GM18526 (cell line): ENCODE data around the gene DGCR8.

Experiments used
- POLR2A ChIP-seq: IDR thresholded peaks from 3 replicates; pipeline ENCODE4 v1.6.1; 2011; ENCODE audit not compliant: insufficient read length; ENCODE audit errors: extremely low read depth

Gene DGCR8

DNA sequence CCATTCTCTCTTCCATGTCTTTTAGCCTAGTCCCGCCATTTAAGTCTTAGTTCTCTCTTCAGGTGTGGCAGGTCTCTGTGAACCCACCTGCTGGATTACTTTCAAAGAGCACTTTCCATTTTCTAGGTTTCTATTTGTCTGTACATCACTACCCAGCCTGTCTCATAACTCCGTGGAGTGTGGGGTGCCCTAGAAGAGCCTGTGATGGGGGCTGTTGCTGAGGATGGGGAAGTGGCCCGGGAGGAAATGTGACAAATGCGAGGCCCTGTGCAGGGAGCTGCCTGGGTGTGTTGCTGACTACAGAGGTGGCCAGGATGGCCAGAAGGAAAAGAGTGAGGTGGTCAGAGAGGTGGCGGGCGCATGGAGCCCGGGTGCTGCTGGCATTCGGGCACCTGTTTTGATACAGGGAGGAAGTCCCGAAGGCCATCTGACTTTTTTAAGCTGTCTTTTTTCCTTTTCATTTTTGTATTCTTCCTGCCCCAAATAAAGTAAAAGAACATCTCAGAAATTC, 10.7 kb downstream of the DGCR8 start:
- TF ChIP-seq POLR2A: no peak

DNA sequence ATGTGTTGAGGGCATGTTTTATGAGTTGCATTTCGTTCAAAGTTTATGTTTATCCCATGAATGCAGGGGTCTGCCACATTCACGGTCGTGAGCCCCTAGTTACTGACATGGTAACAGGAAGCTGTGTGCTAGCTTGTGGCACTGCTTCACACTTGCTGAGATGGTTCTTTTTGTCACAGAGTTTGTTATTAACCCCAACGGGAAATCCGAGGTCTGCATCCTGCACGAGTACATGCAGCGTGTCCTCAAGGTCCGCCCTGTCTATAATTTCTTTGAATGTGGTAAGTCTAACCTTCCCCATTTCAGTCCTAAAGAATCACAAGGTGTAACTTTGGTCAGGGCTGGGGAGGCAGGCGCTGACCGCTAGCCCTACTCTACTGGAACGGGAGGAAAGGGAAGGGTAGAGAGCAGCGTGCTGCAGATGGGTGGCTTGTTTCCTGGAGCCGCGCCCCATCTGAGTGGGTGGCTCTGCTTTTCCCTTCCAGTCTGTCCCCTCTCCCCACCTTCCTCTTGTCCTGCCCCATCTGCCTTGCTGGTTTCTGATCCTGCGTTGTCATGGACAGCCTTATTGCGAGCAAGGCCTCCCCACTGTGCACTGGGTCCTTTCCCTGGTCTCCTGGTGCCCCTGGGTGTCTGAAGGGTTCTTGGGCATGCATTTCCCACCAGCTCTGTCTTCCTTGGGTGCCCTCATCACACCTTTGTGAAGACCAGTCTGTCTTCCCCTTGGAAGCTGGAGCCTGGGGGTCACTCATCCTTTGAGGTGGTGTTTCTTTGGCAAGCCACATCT, 11.8 kb downstream of the DGCR8 start:
- no peak for TF ChIP-seq POLR2A

DNA sequence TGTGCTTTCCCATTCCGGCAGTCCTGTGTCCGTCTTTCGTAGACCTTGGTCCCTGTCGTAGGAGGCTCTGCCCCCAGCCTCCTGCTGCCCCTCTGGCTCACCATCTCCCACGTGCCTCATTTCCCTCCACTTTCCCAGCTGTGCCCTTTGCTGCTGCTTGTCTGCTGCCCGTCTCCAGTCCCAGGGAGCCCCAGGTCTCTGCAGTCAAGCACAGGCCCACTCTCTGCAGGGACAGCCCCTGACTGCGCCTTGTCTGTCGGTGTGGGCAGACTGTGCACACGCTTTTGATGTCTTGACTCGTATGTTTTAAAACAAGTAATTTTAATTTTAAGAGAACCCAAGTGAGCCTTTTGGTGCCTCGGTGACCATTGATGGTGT, 12.4 kb downstream of the DGCR8 start:
- TF ChIP-seq POLR2A: no peak

DNA sequence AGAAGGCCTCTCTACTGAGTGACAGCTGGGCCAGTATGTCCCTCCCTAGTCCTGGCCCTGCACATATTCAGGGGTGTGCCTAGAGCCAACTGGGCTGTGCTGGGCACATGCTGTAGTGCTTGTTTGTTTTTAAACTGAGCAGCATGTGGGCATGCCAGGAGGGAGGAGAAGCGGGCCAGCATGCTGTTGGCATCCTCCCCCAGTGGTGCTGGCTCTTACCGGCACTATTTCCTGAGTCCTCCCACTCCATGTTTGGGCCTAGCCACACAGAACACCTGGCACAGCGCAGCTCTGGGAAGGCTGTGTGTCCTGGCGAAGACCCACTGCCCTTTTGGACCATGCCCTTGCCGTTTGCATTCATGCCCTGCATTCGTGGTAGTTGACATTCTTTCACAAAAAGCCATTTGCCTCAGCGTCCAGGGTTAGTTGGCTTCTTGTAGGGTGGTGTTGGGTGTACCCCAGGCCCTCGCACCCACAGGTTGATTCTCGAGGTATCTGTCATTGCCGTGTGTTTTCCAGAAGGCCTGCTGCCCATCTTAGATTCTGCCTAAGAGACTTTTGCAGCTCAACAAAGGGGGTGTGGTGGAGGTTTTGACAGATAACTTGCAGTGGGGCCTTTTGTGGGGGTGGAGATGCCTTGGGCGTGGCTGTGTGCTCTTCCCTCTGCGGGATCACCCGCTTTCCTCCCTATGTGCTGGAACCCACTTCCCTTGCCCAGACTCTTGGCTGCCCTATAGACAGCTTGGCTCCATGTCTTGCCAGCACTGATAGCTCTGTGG, 13.6 kb downstream of the DGCR8 start:
- no peak for TF ChIP-seq POLR2A

- TF ChIP-seq POLR2A: no peak
Measured at GRCh38 chr22:20094197-20094807, 14.3 kb downstream of the DGCR8 start.

DNA sequence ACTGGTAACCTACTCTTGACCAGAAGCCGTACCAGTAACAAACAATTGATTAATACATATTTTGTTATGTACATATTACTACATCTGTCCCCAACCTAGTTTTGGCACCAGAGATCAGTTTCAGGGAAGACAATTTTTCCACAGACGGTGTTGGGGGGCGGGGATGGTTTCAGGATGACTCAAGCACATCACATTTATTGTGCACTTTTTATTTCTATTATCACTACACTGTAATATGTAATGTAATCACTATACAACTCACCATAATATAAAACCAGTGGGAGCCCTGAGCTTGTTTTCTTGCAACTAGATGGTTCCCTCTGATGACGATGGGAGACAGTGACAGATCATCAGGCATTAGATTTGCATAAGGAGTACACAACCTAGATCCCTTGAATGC, 15.5 kb downstream of the DGCR8 start:
- TF ChIP-seq POLR2A: no peak

- no peak for TF ChIP-seq POLR2A
Measured at GRCh38 chr22:20096574-20097420, 16.8 kb downstream of the DGCR8 start.

- TF ChIP-seq POLR2A: no peak
Measured at GRCh38 chr22:20099099-20099711, 19.2 kb downstream of the DGCR8 start.

GRCh38 chr22:20101638-20102037, 21.6 kb downstream of the DGCR8 start:
- TF ChIP-seq POLR2A: no peak

DNA sequence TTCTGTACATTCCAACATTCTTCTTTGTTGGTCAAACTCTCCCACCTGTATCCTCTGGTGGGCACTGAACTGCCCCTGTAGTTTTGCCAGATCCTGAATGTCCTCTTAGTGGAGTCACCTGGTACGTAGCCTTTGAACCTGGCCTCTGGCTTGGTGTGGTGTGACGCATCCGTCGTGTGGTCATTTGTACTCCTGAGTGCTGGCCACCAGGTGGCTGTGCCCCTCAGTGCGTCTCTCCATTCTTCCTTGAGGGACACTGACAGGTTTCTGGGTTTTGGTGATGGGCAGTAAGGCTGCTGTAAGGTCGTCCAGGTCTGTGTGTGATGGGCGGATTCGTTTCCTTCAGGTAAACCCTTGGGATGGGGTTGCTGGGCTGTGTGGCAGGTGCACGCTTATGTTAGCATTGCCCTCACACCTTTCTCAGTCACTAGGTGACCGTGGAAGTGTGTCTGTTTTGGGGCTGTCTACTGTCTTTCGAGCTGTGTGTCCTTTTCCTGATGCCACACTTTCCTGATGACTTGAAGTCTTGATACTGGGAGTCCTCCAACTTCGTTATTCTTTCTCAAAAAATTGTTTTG, 22.3 kb downstream of the DGCR8 start:
- no peak for TF ChIP-seq POLR2A

GRCh38 chr22:20105456-20106204, 25.6 kb downstream of the DGCR8 start:
- no peak for TF ChIP-seq POLR2A

- no peak for TF ChIP-seq POLR2A
Measured at GRCh38 chr22:20106205-20106848, 26.3 kb downstream of the DGCR8 start.

DNA sequence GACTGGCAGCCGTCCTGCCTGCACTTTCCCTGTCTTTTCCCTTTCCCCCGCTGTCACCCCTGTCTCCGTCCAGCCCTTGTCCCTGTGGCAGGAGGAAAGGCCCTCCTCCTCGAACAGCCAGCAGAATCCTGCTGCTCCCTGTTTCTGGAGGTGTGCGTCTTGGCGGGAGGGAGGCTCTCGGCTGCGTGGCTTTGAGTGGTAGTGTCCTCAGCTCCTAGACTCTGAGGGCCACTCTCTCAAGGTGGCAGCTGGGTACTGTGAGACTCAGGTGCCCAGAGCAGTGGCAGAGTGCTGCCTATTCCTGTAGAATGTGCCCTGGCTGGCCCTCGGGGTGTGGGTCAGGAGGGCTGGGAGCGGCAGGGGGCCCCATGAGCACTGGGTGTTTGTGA, 26.8 kb downstream of the DGCR8 start:
- no peak for TF ChIP-seq POLR2A
